Naive thymus-derived CD4-positive, alpha-beta T cell (primary cell): Measurements from ENCODE around the gene PLIN4. TPM values are rescaled to one million over a fixed set of nuclear protein-coding genes. Genes with fewer than 3 reads are reported as not detected.

Experiments used
- ATAC-seq: fragments of 150-1000 bp; cut with Tn5 transposase; 2 replicates; pipeline ENCODE4 v1.10.0; 2021; ENCODE audit warnings: mild to moderate bottlenecking, moderate library complexity
- CTCF ChIA-PET: fragments of 350-600 bp; sonication (Branson Sonifier 250); formaldehyde crosslinking; loops from one replicate; lab custom pipeline; 2021; ENCODE audit warnings: antibody characterized with exemption; lab: Charles Lee
- POLR2A ChIA-PET: fragments of 350-600 bp; sonication (Branson Sonifier 250); formaldehyde crosslinking; loops from one replicate; lab custom pipeline; 2021; ENCODE audit warnings: antibody characterized with exemption, inconsistent platforms; lab: Charles Lee
- DNase-seq, 9 donors: peaks; one replicate each; pipeline versions ENCODE4 v3.0.0 to v3.0.0-alpha.2; 2020 to 2022; ENCODE audit warnings: mixed read lengths in 1 of 9
- H3K27ac ChIP-seq: one replicate; pipeline ENCODE4 v1.7.0; 2013; ENCODE audit warnings: mild to moderate bottlenecking, low read depth, low read length, moderate library complexity
- H3K27me3 ChIP-seq, 2 donors: one replicate each; pipeline ENCODE4 v1.7.0; 2013; ENCODE audit warnings: low read length in 2 of 2, mild to moderate bottlenecking in 2 of 2, moderate library complexity in 2 of 2; ENCODE audit not compliant: control insufficient read depth in 2 of 2, insufficient read depth in 2 of 2
- H3K36me3 ChIP-seq, 3 experiments: 1 replicate in 2 of 3; 2 replicates in 1 of 3; pipeline ENCODE4 v1.7.0; 2013; ENCODE audit warnings: low read length in 3 of 3, mild to moderate bottlenecking in 3 of 3, moderate library complexity in 1 of 3; ENCODE audit not compliant: insufficient read depth in 3 of 3, control insufficient read depth in 2 of 3
- H3K4me1 ChIP-seq, 2 donors: one replicate each; pipeline ENCODE4 v1.7.0; 2013; ENCODE audit warnings: low read length in 2 of 2, mild to moderate bottlenecking in 2 of 2, moderate library complexity in 1 of 2; ENCODE audit not compliant: control insufficient read depth in 2 of 2, insufficient read depth in 2 of 2
- H3K4me3 ChIP-seq: 2 replicates; pipeline ENCODE4 v1.7.0; 2013; ENCODE audit warnings: mild to moderate bottlenecking, low read length
- H3K9me3 ChIP-seq, 3 experiments: 1 replicate in 2 of 3; 2 replicates in 1 of 3; pipeline ENCODE4 v1.7.0; 2013; ENCODE audit warnings: low read length in 3 of 3; ENCODE audit not compliant: control insufficient read depth in 2 of 3
- H3K27ac Mint-ChIP-seq, 9 donors: one replicate each; pipeline ENCODE4 v1.8.0; 2020 to 2022; ENCODE audit warnings: mixed read lengths in 9 of 9, mild to moderate bottlenecking in 8 of 9, moderate library complexity in 5 of 9, inconsistent platforms in 2 of 9
- H3K27me3 Mint-ChIP-seq, 5 donors: one replicate each; pipeline ENCODE4 v1.8.0; 2021 to 2022; ENCODE audit warnings: mixed read lengths in 5 of 5, mild to moderate bottlenecking in 1 of 5
- H3K36me3 Mint-ChIP-seq, 5 donors: one replicate each; pipeline ENCODE4 v1.8.0; 2020 to 2022; ENCODE audit warnings: mixed read lengths in 5 of 5, mild to moderate bottlenecking in 3 of 5, inconsistent platforms in 1 of 5
- H3K4me1 Mint-ChIP-seq, 7 donors: one replicate each; pipeline ENCODE4 v1.8.0; 2020 to 2022; ENCODE audit warnings: mixed read lengths in 7 of 7, mild to moderate bottlenecking in 3 of 7, inconsistent platforms in 1 of 7
- H3K4me3 Mint-ChIP-seq, 10 donors: one replicate each; pipeline ENCODE4 v1.8.0; 2020 to 2022; ENCODE audit warnings: mild to moderate bottlenecking in 10 of 10, mixed read lengths in 10 of 10, moderate library complexity in 6 of 10, inconsistent platforms in 2 of 10
- H3K9me3 Mint-ChIP-seq, 11 donors: one replicate each; pipeline ENCODE4 v1.8.0; 2020 to 2022; ENCODE audit warnings: mixed read lengths in 11 of 11, mild to moderate bottlenecking in 4 of 11, inconsistent platforms in 1 of 11, moderate library complexity in 1 of 11
- intact Hi-C, 2 donors: fragments of 100-400 bp; cut with micrococcal nuclease; formaldehyde crosslinking; loops; one replicate each; pipeline ENCODE4 v1.15.1; 2023
- polyA plus RNA-seq, 2 donors: library from polyadenylated mRNA; unstranded; fragments of 300-500 nt; fragmentation: Illumina TruSeq; gene quantifications; one replicate each; pipeline ENCODE4 v1.2.3, GENCODE V29; 2021
- total RNA-seq, 6 experiments: library from RNA in 5 of 6; stranded (reverse) in 5 of 6; gene quantifications; 1 replicate in 5 of 6; 2 replicates in 1 of 6; pipeline ENCODE4 v1.2.3 and lab custom pipeline; 2021 to 2026

PLIN4 gene
- total and polyA plus RNA-seq, 7 experiments from 2014 or later, result 0.08 to 0.24 (median 0.11) TPM; not detected in 2

GRCh38 chr19:4507804-4508203 is 10.5 kb downstream of the PLIN4 start:
- Mint-ChIP-seq H3K9me3 (no peaks in the 10 kb centered on the region), H3K4me1 (peaks cover 0 to 8% (median 0%) of the 10 kb centered on the region in 7 donors), H3K4me3 (no peak overlapping the region), H3K27ac (no peak overlapping the region), H3K36me3 (peaks cover 0 to 9% (median 7%) of the 10 kb centered on the region in 5 donors), H3K27me3 (no peaks in the 10 kb centered on the region)
- Histone ChIP-seq H3K9me3 (no peaks in the 10 kb centered on the region), H3K4me1 (no peaks in the 10 kb centered on the region), H3K27me3 (no peaks in the 10 kb centered on the region), H3K36me3 (peaks cover 0 to 23% (median 0%) of the 10 kb centered on the region in 3 experiments), H3K4me3 (no peak overlapping the region), H3K27ac (no peak overlapping the region)
- ChIA-PET CTCF (no interaction called here), POLR2A (no interaction called here)
- intact Hi-C loops, result no loop called here
- DNase-seq (no peak), ATAC-seq (no peak)

DNA sequence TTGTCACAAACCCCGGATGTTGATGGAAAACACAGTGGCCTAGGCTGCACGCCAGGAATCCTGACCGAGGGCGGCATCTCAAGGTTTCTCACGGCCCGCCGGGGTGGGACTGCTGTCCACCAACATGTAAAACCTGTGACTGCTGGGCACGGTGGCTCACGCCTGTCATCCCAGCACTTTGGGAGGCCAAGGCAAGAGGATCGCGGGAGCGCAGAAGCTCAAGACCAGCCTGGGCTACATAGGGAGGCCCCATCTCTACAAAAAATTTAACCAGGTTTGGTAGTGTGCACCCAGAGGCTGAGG is 11.2 kb downstream of the PLIN4 start:
- no peak overlapping the region for H3K27ac ChIP-seq
- ATAC-seq (no peak), DNase-seq (no peak)
- no peaks in the 10 kb centered on the region for H3K27me3 ChIP-seq
- no peak overlapping the region for H3K4me3 Mint-ChIP-seq
- H3K4me3 ChIP-seq, result no peak overlapping the region
- intact Hi-C loops, result no loop called here
- peaks cover 0 to 28% (median 0%) of the 10 kb centered on the region in 3 experiments for H3K36me3 ChIP-seq
- no peaks in the 10 kb centered on the region for H3K4me1 ChIP-seq
- H3K27ac Mint-ChIP-seq, result no peak overlapping the region
- CTCF ChIA-PET, result no interaction called here
- H3K36me3 Mint-ChIP-seq, result peaks cover 0 to 9% (median 7%) of the 10 kb centered on the region in 5 donors
- no peaks in the 10 kb centered on the region for H3K9me3 Mint-ChIP-seq
- POLR2A ChIA-PET, result no interaction called here
- peaks cover 0 to 8% (median 0%) of the 10 kb centered on the region in 7 donors for H3K4me1 Mint-ChIP-seq
- H3K9me3 ChIP-seq, result no peaks in the 10 kb centered on the region
- no peaks in the 10 kb centered on the region for H3K27me3 Mint-ChIP-seq

DNA sequence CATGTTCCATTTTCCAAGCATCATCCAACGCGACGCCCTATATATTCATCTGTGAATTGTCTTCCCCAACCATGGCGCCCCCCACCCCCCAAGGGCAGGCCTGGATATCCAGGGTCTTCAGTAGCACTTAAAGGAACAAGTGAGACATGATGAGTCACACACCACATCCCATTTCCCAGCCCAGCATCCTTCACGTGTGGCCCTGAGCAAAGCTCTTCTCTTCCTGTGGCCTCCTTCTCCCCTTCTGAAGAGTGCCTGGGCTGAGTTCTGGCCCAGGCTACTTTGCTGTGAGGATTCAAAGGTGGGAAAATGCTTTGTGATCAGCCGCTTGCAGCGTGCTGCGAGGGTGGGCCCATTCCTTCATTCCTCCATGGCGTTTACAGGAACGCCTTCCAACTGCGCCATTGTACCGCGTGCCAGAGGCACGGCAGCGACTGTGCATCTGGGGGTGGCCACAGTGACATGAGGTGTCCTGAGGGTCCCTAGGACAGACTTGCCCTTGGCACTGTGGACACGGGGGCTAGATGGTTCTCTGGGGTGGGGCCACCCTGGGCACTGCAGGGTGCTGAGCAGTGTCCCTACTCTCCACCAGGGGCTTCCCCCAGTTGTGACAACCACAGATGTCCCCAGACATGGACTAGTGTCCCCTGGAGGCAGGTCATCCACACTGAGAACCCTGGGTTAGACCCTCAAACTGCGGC is 11.7 kb downstream of the PLIN4 start:
- H3K9me3 Mint-ChIP-seq, result no peaks in the 10 kb centered on the region
- Histone ChIP-seq H3K9me3 (no peaks in the 10 kb centered on the region), H3K4me3 (no peak overlapping the region), H3K27ac (no peak overlapping the region), H3K36me3 (peaks cover 0 to 33% (median 0%) of the 10 kb centered on the region in 3 experiments), H3K27me3 (no peaks in the 10 kb centered on the region), H3K4me1 (no peaks in the 10 kb centered on the region)
- H3K27me3 Mint-ChIP-seq, result no peaks in the 10 kb centered on the region
- CTCF ChIA-PET, result no interaction called here
- H3K4me3 Mint-ChIP-seq, result no peak overlapping the region
- H3K27ac Mint-ChIP-seq, result no peak overlapping the region
- POLR2A ChIA-PET, result no interaction called here
- no peak for DNase-seq
- intact Hi-C loops, result no loop called here
- H3K36me3 Mint-ChIP-seq, result peaks cover 0 to 9% (median 7%) of the 10 kb centered on the region in 5 donors
- H3K4me1 Mint-ChIP-seq, result peaks cover 0 to 8% (median 0%) of the 10 kb centered on the region in 7 donors
- ATAC-seq, result no peak

DNA sequence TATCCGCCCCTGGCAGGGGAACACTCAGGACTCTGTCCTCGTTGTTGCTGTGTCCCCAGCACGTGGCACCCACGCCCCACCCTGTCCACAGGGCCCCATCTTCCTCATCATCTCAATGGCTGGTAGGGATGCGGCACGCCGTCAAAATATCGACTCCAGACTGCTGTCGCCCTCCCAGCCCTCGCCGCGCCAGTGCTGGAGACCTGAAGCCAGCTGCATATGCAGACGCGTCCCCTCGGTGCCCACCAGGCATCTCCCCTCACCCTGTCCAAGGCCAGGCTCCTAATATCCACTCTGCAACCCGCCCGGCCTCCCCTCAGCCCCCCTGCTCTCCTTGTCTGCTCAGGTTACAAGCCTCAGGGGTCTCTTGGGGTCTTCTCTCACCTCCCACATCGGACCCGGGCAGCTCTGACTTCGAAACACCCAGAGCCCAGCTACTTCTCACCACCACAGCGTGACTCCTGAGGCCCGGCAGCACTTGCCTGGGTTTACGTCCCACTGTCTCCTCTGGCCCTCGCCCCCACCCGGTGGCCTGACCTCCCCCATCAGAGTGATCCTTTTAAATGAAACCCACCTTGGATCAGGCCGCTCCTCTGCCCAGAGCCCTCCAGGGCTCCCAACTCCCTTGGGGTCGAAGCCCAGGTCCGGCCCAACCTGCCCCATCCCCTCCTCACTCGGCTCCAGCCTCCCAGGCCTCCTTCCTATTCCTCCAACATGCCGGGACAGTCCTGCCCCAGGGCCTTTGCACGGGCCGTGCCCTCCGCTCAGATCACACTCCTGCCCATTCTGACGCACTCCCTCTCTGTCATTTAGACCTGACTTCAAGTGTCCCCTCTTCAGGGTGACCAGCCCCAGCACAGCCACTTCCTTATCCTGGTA is 12.5 kb downstream of the PLIN4 start:
- H3K27ac ChIP-seq, result no peak overlapping the region
- ATAC-seq (no peak), DNase-seq (no peak)
- no peak overlapping the region for H3K4me3 ChIP-seq
- H3K27me3 ChIP-seq, result no peaks in the 10 kb centered on the region
- H3K9me3 ChIP-seq, result no peaks in the 10 kb centered on the region
- POLR2A ChIA-PET, result interaction anchor here (0.6 kb wide), 2 partner anchors 22 to 1295 kb away, joined by 4 read pairs; no protein-coding TSS in a partner anchor
- CTCF ChIA-PET, result no interaction called here
- Mint-ChIP-seq H3K27me3 (no peaks in the 10 kb centered on the region), H3K36me3 (peaks cover 0 to 10% (median 7%) of the 10 kb centered on the region in 5 donors), H3K4me3 (no peak overlapping the region), H3K4me1 (peaks cover 0 to 8% (median 0%) of the 10 kb centered on the region in 7 donors), H3K9me3 (no peaks in the 10 kb centered on the region), H3K27ac (peak overlapping the region in 1 of 9 donors; percentile 27)
- peaks cover 0 to 41% (median 0%) of the 10 kb centered on the region in 3 experiments for H3K36me3 ChIP-seq
- no peaks in the 10 kb centered on the region for H3K4me1 ChIP-seq
- intact Hi-C loops, result no loop called here

- no peak overlapping the region for H3K4me3 ChIP-seq
- ChIA-PET CTCF (no interaction called here), POLR2A (interaction anchor here (0.6 kb wide), 2 partner anchors 23 to 1294 kb away, joined by 4 read pairs; no protein-coding TSS in a partner anchor)
- Mint-ChIP-seq H3K4me3 (no peak overlapping the region), H3K9me3 (no peaks in the 10 kb centered on the region), H3K27ac (no peak overlapping the region), H3K27me3 (no peaks in the 10 kb centered on the region), H3K4me1 (peaks cover 0 to 8% (median 0%) of the 10 kb centered on the region in 7 donors), H3K36me3 (peaks cover 0 to 12% (median 7%) of the 10 kb centered on the region in 5 donors)
- ATAC-seq (no peak), DNase-seq (no peak)
- intact Hi-C loops, result no loop called here
- no peak overlapping the region for H3K27ac ChIP-seq
- H3K36me3 ChIP-seq, result peaks cover 0 to 46% (median 0%) of the 10 kb centered on the region in 3 experiments
- H3K9me3 ChIP-seq, result no peaks in the 10 kb centered on the region
- H3K27me3 ChIP-seq, result no peaks in the 10 kb centered on the region
- no peaks in the 10 kb centered on the region for H3K4me1 ChIP-seq
These were observed 13.3 kb downstream of the PLIN4 start for GRCh38 chr19:4504891-4505569.

GRCh38 chr19:4504297-4504701 is 14.0 kb downstream of the PLIN4 start:
- Histone ChIP-seq H3K4me3 (no peak overlapping the region), H3K9me3 (no peaks in the 10 kb centered on the region), H3K27me3 (no peaks in the 10 kb centered on the region), H3K27ac (no peak overlapping the region), H3K36me3 (peaks cover 0 to 52% (median 0%) of the 10 kb centered on the region in 3 experiments), H3K4me1 (no peaks in the 10 kb centered on the region)
- CTCF ChIA-PET, result no interaction called here
- intact Hi-C loops, result no loop called here
- H3K4me1 Mint-ChIP-seq, result peaks cover 0 to 8% (median 0%) of the 10 kb centered on the region in 7 donors
- no peak overlapping the region for H3K4me3 Mint-ChIP-seq
- POLR2A ChIA-PET, result no interaction called here
- H3K27me3 Mint-ChIP-seq, result no peaks in the 10 kb centered on the region
- H3K36me3 Mint-ChIP-seq, result peaks cover 0 to 17% (median 7%) of the 10 kb centered on the region in 5 donors
- no peaks in the 10 kb centered on the region for H3K9me3 Mint-ChIP-seq
- H3K27ac Mint-ChIP-seq, result no peak overlapping the region
- no peak for ATAC-seq
- no peak for DNase-seq
